ENCODE data around the gene POLR2E. TPM values are rescaled to one million over a fixed set of nuclear protein-coding genes. Genes with fewer than 3 reads are reported as not detected.
A peak's percentile ranks its signal among the peaks of the same experiment; 100 is the strongest.

POLR2E gene
- total and polyA plus RNA-seq, 10 of the 15 experiments (the other 5 are each of a cell fraction or from before 2014, with no cell fraction given): 4.0 to 487 (median 200) TPM

DNA sequence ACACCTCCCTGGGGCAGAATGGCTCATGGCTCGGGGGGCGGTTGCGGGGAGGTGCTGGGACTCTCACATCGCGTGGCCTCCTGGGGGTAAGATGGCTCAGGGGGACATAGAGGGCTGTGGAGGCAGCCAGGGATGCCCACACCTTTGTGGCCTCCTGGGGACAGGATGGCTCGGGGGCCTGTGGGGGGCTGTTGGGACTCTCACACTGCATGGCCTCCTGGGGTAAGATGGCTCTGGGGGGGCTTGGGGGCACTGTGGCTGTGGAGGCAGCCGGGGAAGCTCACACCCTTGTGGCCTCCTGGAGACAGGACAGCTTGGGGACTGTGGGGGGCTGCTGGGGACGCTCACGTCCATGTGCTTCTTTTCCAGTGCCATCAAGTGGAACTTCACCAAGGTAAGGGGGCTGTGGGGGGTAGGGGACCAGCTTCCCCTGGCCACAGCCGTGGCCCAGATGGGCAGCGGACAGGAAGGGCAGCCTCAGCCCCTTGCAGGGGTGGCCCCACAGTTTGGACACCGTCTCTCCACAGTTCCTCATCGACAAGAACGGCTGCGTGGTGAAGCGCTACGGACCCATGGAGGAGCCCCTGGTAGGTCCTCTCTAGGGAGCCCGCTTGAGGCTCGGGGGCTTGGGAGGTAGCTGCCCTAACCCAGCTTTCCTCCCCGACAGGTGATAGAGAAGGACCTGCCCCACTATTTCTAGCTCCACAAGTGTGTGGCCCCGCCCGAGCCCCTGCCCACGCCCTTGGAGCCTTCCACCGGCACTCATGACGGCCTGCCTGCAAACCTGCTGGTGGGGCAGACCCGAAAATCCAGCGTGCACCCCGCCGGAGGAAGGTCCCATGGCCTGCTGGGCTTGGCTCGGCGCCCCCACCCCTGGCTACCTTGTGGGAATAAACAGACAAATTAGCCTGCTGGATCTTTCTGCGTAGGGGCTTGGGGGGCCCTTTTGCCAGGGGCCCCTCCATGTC, 11.0 kb upstream of the POLR2E start:
- DNase-seq (ENCODE audit: low read depth, low spot score) (no peak), ATAC-seq (no peak), FAIRE-seq (no peak)
- H3K36me3 ChIP-seq (ENCODE audit: control insufficient read depth in 2 of 2, insufficient read depth in 2 of 2, low read length in 1 of 2): peaks cover 0 to 15% of the 10 kb centered on the region in 2 experiments; a peak in 2 of 4 replicates
- no peak overlapping the region for H3K9ac ChIP-seq (ENCODE audit: control insufficient read depth, insufficient read depth, low read length)
- H3K4me3 ChIP-seq: no peak overlapping the region
- H3K27me3 ChIP-seq (replicated peaks in 1 of 2; ENCODE audit: control insufficient read depth in 2 of 2, insufficient read depth in 2 of 2, low read length in 1 of 2): no peaks in the 10 kb centered on the region
- no peak overlapping the region for H3K27ac ChIP-seq (ENCODE audit: control insufficient read depth, insufficient read depth)
- no peaks in the 10 kb centered on the region for H3K9me3 ChIP-seq (replicated peaks; ENCODE audit: control insufficient read depth, insufficient read depth, low read length)
- WGBS (ENCODE audit: insufficient coverage, insufficient replicate concordance, low lambda C conversion rate, missing lambda C conversion rate): 72% methylated on average over 29 of the region's 32 CpGs
- intact Hi-C loops (cut with micrococcal nuclease; ENCODE audit: unreplicated experiment) (no loop called here), in situ Hi-C loops (cut with MboI) (loop anchor here (5.0 kb wide), 1 partner anchor 96 kb away; no protein-coding TSS in a partner anchor)
- ChIA-PET POLR2A (no interaction called here), RAD21 (ENCODE audit: unreplicated experiment) (interaction anchor here (1.3 to 1.8 kb wide), 2 partner anchors 12 to 39 kb away, joined by 3 to 5 read pairs; partner anchors contain the start of gene ARHGAP45), SMC1A (ENCODE audit: uncharacterized antibody, unreplicated experiment) (interaction anchor here (1.2 kb wide), 1 partner anchor 182 kb away, joined by 3 read pairs; no protein-coding TSS in a partner anchor), CTCF (no interaction called here)
- no peaks in the 10 kb centered on the region; the same call in 1 of the 2 replicates for H4K20me1 ChIP-seq (ENCODE audit: control insufficient read depth, insufficient read depth)
- H3K4me2 ChIP-seq (ENCODE audit: control insufficient read depth, insufficient read depth): peak overlapping the region; percentile 75; the same call in 1 of the 2 replicates
- H2AFZ ChIP-seq (ENCODE audit: control insufficient read depth, low read depth, low read length): no peak overlapping the region
- peaks cover 26% of the 10 kb centered on the region for H3K4me1 ChIP-seq (ENCODE audit: control insufficient read depth, insufficient read depth, low read length)
- no TSS peak for BruUV-seq (replicated peaks)
- H3K79me2 ChIP-seq (ENCODE audit: control insufficient read depth, insufficient read depth, low read length): peaks cover 9% of the 10 kb centered on the region
- TF ChIP-seq SIN3A (IDR thresholded peaks at IDR 0.05; ENCODE audit: low read depth, low read length) (no peak), POLR2A (IDR thresholded peaks at IDR 0.05; ENCODE audit: low read depth, low read length) (peak; percentile 56), SMAD1 (IDR thresholded peaks at IDR 0.05; ENCODE audit: low read depth, partially characterized antibody) (no peak), RCOR1 (conservative IDR thresholded peaks at IDR 0.05; ENCODE audit: low read depth, low read length) (no peak), POLR2AphosphoS5 (IDR thresholded peaks at IDR 0.05; ENCODE audit: low read length) (peak; percentile 77), BHLHE40 (IDR thresholded peaks at IDR 0.05; ENCODE audit: borderline replicate concordance in 1 of 2, low read depth in 2 of 2, low read length in 1 of 2) (no peak), ZNF384 (IDR thresholded peaks at IDR 0.05; ENCODE audit: borderline replicate concordance, low read depth, low read length) (no peak), EGR1 (IDR thresholded peaks at IDR 0.05; ENCODE audit: borderline replicate concordance in 1 of 2, low read depth in 2 of 2, low read length in 2 of 2) (no peak), WRNIP1 (IDR thresholded peaks at IDR 0.05; ENCODE audit: borderline replicate concordance, low read depth, low read length) (no peak), CHD2 (IDR thresholded peaks at IDR 0.05; ENCODE audit: borderline replicate concordance, low read depth, low read length) (no peak), NFYA (IDR thresholded peaks at IDR 0.05; ENCODE audit: borderline replicate concordance, low read depth, low read length) (no peak)
- TF ChIP-seq, protein P1, sequence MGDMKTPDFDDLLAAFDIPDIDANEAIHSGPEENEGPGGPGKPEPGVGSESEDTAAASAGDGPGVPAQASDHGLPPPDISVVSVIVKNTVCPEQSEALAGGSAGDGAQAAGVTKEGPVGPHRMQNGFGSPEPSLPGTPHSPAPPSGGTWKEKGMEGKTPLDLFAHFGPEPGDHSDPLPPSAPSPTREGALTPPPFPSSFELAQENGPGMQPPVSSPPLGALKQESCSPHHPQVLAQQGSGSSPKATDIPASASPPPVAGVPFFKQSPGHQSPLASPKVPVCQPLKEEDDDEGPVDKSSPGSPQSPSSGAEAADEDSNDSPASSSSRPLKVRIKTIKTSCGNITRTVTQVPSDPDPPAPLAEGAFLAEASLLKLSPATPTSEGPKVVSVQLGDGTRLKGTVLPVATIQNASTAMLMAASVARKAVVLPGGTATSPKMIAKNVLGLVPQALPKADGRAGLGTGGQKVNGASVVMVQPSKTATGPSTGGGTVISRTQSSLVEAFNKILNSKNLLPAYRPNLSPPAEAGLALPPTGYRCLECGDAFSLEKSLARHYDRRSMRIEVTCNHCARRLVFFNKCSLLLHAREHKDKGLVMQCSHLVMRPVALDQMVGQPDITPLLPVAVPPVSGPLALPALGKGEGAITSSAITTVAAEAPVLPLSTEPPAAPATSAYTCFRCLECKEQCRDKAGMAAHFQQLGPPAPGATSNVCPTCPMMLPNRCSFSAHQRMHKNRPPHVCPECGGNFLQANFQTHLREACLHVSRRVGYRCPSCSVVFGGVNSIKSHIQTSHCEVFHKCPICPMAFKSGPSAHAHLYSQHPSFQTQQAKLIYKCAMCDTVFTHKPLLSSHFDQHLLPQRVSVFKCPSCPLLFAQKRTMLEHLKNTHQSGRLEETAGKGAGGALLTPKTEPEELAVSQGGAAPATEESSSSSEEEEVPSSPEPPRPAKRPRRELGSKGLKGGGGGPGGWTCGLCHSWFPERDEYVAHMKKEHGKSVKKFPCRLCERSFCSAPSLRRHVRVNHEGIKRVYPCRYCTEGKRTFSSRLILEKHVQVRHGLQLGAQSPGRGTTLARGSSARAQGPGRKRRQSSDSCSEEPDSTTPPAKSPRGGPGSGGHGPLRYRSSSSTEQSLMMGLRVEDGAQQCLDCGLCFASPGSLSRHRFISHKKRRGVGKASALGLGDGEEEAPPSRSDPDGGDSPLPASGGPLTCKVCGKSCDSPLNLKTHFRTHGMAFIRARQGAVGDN (IDR thresholded peaks at IDR 0.05): no peak
- TF ChIP-seq, protein P2, sequence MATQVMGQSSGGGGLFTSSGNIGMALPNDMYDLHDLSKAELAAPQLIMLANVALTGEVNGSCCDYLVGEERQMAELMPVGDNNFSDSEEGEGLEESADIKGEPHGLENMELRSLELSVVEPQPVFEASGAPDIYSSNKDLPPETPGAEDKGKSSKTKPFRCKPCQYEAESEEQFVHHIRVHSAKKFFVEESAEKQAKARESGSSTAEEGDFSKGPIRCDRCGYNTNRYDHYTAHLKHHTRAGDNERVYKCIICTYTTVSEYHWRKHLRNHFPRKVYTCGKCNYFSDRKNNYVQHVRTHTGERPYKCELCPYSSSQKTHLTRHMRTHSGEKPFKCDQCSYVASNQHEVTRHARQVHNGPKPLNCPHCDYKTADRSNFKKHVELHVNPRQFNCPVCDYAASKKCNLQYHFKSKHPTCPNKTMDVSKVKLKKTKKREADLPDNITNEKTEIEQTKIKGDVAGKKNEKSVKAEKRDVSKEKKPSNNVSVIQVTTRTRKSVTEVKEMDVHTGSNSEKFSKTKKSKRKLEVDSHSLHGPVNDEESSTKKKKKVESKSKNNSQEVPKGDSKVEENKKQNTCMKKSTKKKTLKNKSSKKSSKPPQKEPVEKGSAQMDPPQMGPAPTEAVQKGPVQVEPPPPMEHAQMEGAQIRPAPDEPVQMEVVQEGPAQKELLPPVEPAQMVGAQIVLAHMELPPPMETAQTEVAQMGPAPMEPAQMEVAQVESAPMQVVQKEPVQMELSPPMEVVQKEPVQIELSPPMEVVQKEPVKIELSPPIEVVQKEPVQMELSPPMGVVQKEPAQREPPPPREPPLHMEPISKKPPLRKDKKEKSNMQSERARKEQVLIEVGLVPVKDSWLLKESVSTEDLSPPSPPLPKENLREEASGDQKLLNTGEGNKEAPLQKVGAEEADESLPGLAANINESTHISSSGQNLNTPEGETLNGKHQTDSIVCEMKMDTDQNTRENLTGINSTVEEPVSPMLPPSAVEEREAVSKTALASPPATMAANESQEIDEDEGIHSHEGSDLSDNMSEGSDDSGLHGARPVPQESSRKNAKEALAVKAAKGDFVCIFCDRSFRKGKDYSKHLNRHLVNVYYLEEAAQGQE (IDR thresholded peaks at IDR 0.05; ENCODE audit: low read depth, low read length): no peak

Measured in GM12878 (cell line).